ENCODE data around the gene PIGH. TPM values are rescaled to one million over a fixed set of nuclear protein-coding genes. Genes with fewer than 3 reads are reported as not detected.

Gene PIGH
- total and polyA plus RNA-seq, 2 donors: 20.7 to 43.5 TPM

- 84% methylated on average over 15 of the region's 15 CpGs for WGBS
- H3K27me3 ChIP-seq (ENCODE audit: control insufficient read depth in 2 of 2, insufficient read depth in 1 of 2, low read length in 1 of 2): no peaks in the 10 kb centered on the region
- no peaks in the 10 kb centered on the region for H3K36me3 ChIP-seq (ENCODE audit: control insufficient read depth in 2 of 2, insufficient read depth in 2 of 2, low read length in 1 of 2)
- H3K27ac ChIP-seq (ENCODE audit: low read depth in 1 of 2, low read length in 1 of 2): no peak overlapping the region
- DNase-seq (ENCODE audit: low read depth in 6 of 9, low spot score in 9 of 9): no peak
- H3K4me3 ChIP-seq (ENCODE audit: low read length in 2 of 2): no peak overlapping the region
- H3K4me1 ChIP-seq (ENCODE audit: control insufficient read depth in 2 of 2, insufficient read depth in 2 of 2, low read length in 2 of 2): no peaks in the 10 kb centered on the region
- H3K9me3 ChIP-seq (ENCODE audit: control insufficient read depth in 2 of 2, insufficient read depth in 1 of 2, low read length in 1 of 2): no peaks in the 10 kb centered on the region
These were observed 21.0 kb downstream of the PIGH start for GRCh38 chr14:67579040-67579439.

GRCh38 chr14:67577909-67578749 is 21.9 kb downstream of the PIGH start:
- H3K36me3 ChIP-seq (ENCODE audit: control insufficient read depth in 2 of 2, insufficient read depth in 2 of 2, low read length in 1 of 2): no peaks in the 10 kb centered on the region
- H3K4me3 ChIP-seq (ENCODE audit: low read length in 2 of 2): no peak overlapping the region
- H3K9me3 ChIP-seq (ENCODE audit: control insufficient read depth in 2 of 2, insufficient read depth in 1 of 2, low read length in 1 of 2): no peaks in the 10 kb centered on the region
- WGBS: 95% methylated on average over 16 of the region's 16 CpGs
- H3K27ac ChIP-seq (ENCODE audit: low read depth in 1 of 2, low read length in 1 of 2): no peak overlapping the region
- no peaks in the 10 kb centered on the region for H3K4me1 ChIP-seq (ENCODE audit: control insufficient read depth in 2 of 2, insufficient read depth in 2 of 2, low read length in 2 of 2)
- H3K27me3 ChIP-seq (ENCODE audit: control insufficient read depth in 2 of 2, insufficient read depth in 1 of 2, low read length in 1 of 2): no peaks in the 10 kb centered on the region
- no peak for DNase-seq (ENCODE audit: low read depth in 6 of 9, low spot score in 9 of 9)

- 91% methylated on average over 13 of the region's 13 CpGs for WGBS
- Histone ChIP-seq H3K9me3 (ENCODE audit: control insufficient read depth in 2 of 2, insufficient read depth in 1 of 2, low read length in 1 of 2) (no peaks in the 10 kb centered on the region), H3K4me1 (ENCODE audit: control insufficient read depth in 2 of 2, insufficient read depth in 2 of 2, low read length in 2 of 2) (no peaks in the 10 kb centered on the region), H3K4me3 (ENCODE audit: low read length in 2 of 2) (no peak overlapping the region), H3K27ac (ENCODE audit: low read depth in 1 of 2, low read length in 1 of 2) (no peak overlapping the region), H3K36me3 (ENCODE audit: control insufficient read depth in 2 of 2, insufficient read depth in 2 of 2, low read length in 1 of 2) (no peaks in the 10 kb centered on the region), H3K27me3 (ENCODE audit: control insufficient read depth in 2 of 2, insufficient read depth in 1 of 2, low read length in 1 of 2) (no peaks in the 10 kb centered on the region)
- no peak for DNase-seq (ENCODE audit: low read depth in 6 of 9, low spot score in 9 of 9)
These were observed 22.8 kb downstream of the PIGH start for GRCh38 chr14:67577181-67577808.

- Histone ChIP-seq H3K4me1 (ENCODE audit: control insufficient read depth in 2 of 2, insufficient read depth in 2 of 2, low read length in 2 of 2) (no peaks in the 10 kb centered on the region), H3K9me3 (ENCODE audit: control insufficient read depth in 2 of 2, insufficient read depth in 1 of 2, low read length in 1 of 2) (no peaks in the 10 kb centered on the region), H3K27ac (ENCODE audit: low read depth in 1 of 2, low read length in 1 of 2) (no peak overlapping the region), H3K36me3 (ENCODE audit: control insufficient read depth in 2 of 2, insufficient read depth in 2 of 2, low read length in 1 of 2) (no peaks in the 10 kb centered on the region), H3K27me3 (ENCODE audit: control insufficient read depth in 2 of 2, insufficient read depth in 1 of 2, low read length in 1 of 2) (no peaks in the 10 kb centered on the region), H3K4me3 (ENCODE audit: low read length in 2 of 2) (no peak overlapping the region)
- WGBS: 97% methylated on average over 7 of the region's 7 CpGs
- no peak for DNase-seq (ENCODE audit: low read depth in 6 of 9, low spot score in 9 of 9)
These were observed 23.7 kb downstream of the PIGH start for GRCh38 chr14:67576216-67576955.

GRCh38 chr14:67575684-67576083 is 24.4 kb downstream of the PIGH start:
- no peaks in the 10 kb centered on the region for H3K36me3 ChIP-seq (ENCODE audit: control insufficient read depth in 2 of 2, insufficient read depth in 2 of 2, low read length in 1 of 2)
- WGBS: 71% methylated on average over 9 of the region's 9 CpGs
- no peak for DNase-seq (ENCODE audit: low read depth in 6 of 9, low spot score in 9 of 9)

GRCh38 chr14:67574806-67575205 is 25.3 kb downstream of the PIGH start:
- no peaks in the 10 kb centered on the region for H3K27me3 ChIP-seq (ENCODE audit: control insufficient read depth in 2 of 2, insufficient read depth in 1 of 2, low read length in 1 of 2)
- no peak overlapping the region for H3K27ac ChIP-seq (ENCODE audit: low read depth in 1 of 2, low read length in 1 of 2)
- H3K4me3 ChIP-seq (ENCODE audit: low read length in 2 of 2): no peak overlapping the region
- H3K9me3 ChIP-seq (ENCODE audit: control insufficient read depth in 2 of 2, insufficient read depth in 1 of 2, low read length in 1 of 2): no peaks in the 10 kb centered on the region
- H3K4me1 ChIP-seq (ENCODE audit: control insufficient read depth in 2 of 2, insufficient read depth in 2 of 2, low read length in 2 of 2): peaks cover 0 to 1% of the 10 kb centered on the region in 2 donors
- no peaks in the 10 kb centered on the region for H3K36me3 ChIP-seq (ENCODE audit: control insufficient read depth in 2 of 2, insufficient read depth in 2 of 2, low read length in 1 of 2)
- 93% methylated on average over 7 of the region's 7 CpGs for WGBS
- no peak for DNase-seq (ENCODE audit: low read depth in 6 of 9, low spot score in 9 of 9)

More at GRCh38 chr14:67575684-67576083, 24.4 kb downstream of the PIGH start:
- H3K27me3 ChIP-seq (ENCODE audit: control insufficient read depth in 2 of 2, insufficient read depth in 1 of 2, low read length in 1 of 2): no peaks in the 10 kb centered on the region
- H3K4me3 ChIP-seq (ENCODE audit: low read length in 2 of 2): no peak overlapping the region
- no peak overlapping the region for H3K27ac ChIP-seq (ENCODE audit: low read depth in 1 of 2, low read length in 1 of 2)
- no peaks in the 10 kb centered on the region for H3K9me3 ChIP-seq (ENCODE audit: control insufficient read depth in 2 of 2, insufficient read depth in 1 of 2, low read length in 1 of 2)
- H3K4me1 ChIP-seq (ENCODE audit: control insufficient read depth in 2 of 2, insufficient read depth in 2 of 2, low read length in 2 of 2): no peaks in the 10 kb centered on the region

- Histone ChIP-seq H3K36me3 (ENCODE audit: control insufficient read depth in 2 of 2, insufficient read depth in 2 of 2, low read length in 1 of 2) (no peaks in the 10 kb centered on the region), H3K9me3 (ENCODE audit: control insufficient read depth in 2 of 2, insufficient read depth in 1 of 2, low read length in 1 of 2) (no peaks in the 10 kb centered on the region), H3K27ac (ENCODE audit: low read depth in 1 of 2, low read length in 1 of 2) (no peak overlapping the region), H3K4me3 (ENCODE audit: low read length in 2 of 2) (no peak overlapping the region), H3K4me1 (ENCODE audit: control insufficient read depth in 2 of 2, insufficient read depth in 2 of 2, low read length in 2 of 2) (peaks cover 0 to 4% of the 10 kb centered on the region in 2 donors), H3K27me3 (ENCODE audit: control insufficient read depth in 2 of 2, insufficient read depth in 1 of 2, low read length in 1 of 2) (no peaks in the 10 kb centered on the region)
- 94% methylated on average over 14 of the region's 14 CpGs for WGBS
- no peak for DNase-seq (ENCODE audit: low read depth in 6 of 9, low spot score in 9 of 9)
These were observed 25.9 kb downstream of the PIGH start for GRCh38 chr14:67574156-67574555.

GRCh38 chr14:67573228-67574010 is 26.6 kb downstream of the PIGH start:
- Histone ChIP-seq H3K27ac (ENCODE audit: low read depth in 1 of 2, low read length in 1 of 2) (no peak overlapping the region), H3K36me3 (ENCODE audit: control insufficient read depth in 2 of 2, insufficient read depth in 2 of 2, low read length in 1 of 2) (no peaks in the 10 kb centered on the region), H3K4me3 (ENCODE audit: low read length in 2 of 2) (no peak overlapping the region), H3K9me3 (ENCODE audit: control insufficient read depth in 2 of 2, insufficient read depth in 1 of 2, low read length in 1 of 2) (no peaks in the 10 kb centered on the region), H3K27me3 (ENCODE audit: control insufficient read depth in 2 of 2, insufficient read depth in 1 of 2, low read length in 1 of 2) (no peaks in the 10 kb centered on the region), H3K4me1 (ENCODE audit: control insufficient read depth in 2 of 2, insufficient read depth in 2 of 2, low read length in 2 of 2) (peaks cover 0 to 4% of the 10 kb centered on the region in 2 donors)
- WGBS: 94% methylated on average over 15 of the region's 15 CpGs
- DNase-seq (ENCODE audit: low read depth in 6 of 9, low spot score in 9 of 9): no peak

Measured in thymus (tissue), 11 donors.